ENCODE measurements around the gene ZFP69.

Gene ZFP69

GRCh38 chr1:40508375-40509341 lies 31.6 kb downstream of the ZFP69 start, which contains the start of gene EXO5:
TSS of gene EXO5 (plus strand) at chr1:40508767. CDS start at chr1:40514545, 5,778 bp downstream.
- peak; percentile 52 to 81 for DNase-seq

GRCh38 chr1:40519517-40519916 lies 42.4 kb downstream of the ZFP69 start:
- DNase-seq, result no peak

- DNase-seq, result peak in 1 of 2 donors; percentile 67
These were observed 53.8 kb downstream of the ZFP69 start for GRCh38 chr1:40530735-40531380.

GRCh38 chr1:40531381-40532061 lies 54.4 kb downstream of the ZFP69 start, which contains the start of gene ZNF684:
TSS of gene ZNF684 (plus strand) at chr1:40531637. CDS start at chr1:40533167, 1,530 bp downstream.
- peak; percentile 85 to 95 for DNase-seq

GRCh38 chr1:40532062-40532389 lies 54.9 kb downstream of the ZFP69 start:
- no peak for DNase-seq

- peak; percentile 2 to 23 for DNase-seq
These were observed 55.8 kb downstream of the ZFP69 start for GRCh38 chr1:40532844-40533424.

- DNase-seq, result no peak
These were observed 57.5 kb downstream of the ZFP69 start for GRCh38 chr1:40534589-40534988.

- no peak for DNase-seq
These were observed 58.6 kb downstream of the ZFP69 start for GRCh38 chr1:40535732-40536131.

GRCh38 chr1:40539338-40539737 lies 62.2 kb downstream of the ZFP69 start:
- DNase-seq, result no peak

All from hippocampal formation (tissue), 2 donors.